ENCODE results near the gene PCDHB8.
"Not testable (repeated sequence)": the region's sequence is repeated elsewhere in the genome, so short reads cannot be mapped to it uniquely, and the experiment has no call there.

PCDHB8 gene

DNA sequence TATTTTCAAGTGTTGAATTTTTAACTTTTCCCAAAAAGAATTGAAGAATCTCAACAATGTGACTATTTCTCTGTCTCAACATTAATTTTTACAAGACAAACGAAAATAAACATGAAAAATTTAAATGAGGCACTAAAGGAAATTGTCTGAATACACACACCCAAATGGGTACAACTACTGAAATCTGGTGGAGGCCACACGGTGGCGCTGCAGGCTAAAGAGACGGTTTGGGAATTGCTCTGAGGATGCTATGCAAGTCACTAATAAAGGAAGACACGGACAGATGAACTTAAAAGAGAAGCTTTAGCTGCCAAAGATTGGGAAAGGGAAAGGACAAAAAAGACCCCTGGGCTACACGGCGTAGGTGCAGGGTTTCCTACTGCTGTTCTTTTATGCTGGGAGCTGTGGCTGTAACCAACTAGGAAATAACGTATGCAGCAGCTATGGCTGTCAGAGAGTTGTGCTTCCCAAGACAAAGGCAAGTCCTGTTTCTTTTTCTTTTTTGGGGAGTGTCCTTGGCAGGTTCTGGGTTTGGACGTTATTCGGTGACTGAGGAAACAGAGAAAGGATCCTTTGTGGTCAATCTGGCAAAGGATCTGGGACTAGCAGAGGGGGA lies 14.6 kb downstream of the PCDHB8 start, which contains the start of gene PCDHB10:
Gene PCDHB10, plus strand, starts transcription at position 244 of the 616 bp plus-strand sequence. Its CDS starts 200 bp downstream, at position 444.
- no peak for TF ChIP-seq GATA2 (IDR thresholded peaks at IDR 0.05; ENCODE audit: low read depth, low read length)
- TF ChIP-seq GATA3 (IDR thresholded peaks at IDR 0.05; ENCODE audit: low read depth, low read length) = no peak

DNA sequence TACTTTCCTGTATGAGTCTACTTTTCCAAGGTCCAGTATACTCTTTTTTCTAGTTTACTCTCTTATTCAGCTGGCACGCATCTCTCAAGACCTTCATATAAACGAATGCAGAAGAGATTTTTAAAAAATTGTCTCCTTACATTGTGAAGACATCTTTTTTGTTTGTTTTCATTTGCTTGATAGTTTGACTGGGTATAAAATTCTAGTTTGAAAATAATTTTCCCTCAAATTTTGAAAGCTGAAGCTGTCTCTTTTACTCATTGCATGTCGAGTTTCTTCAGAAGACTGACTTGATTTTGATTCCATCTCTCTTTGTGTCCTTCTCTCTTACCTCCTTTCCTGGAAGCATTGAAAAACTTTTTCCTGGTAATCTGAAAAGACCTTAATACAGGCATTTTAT lies 18.8 kb downstream of the PCDHB8 start:
- no peak for TF ChIP-seq GATA2 (IDR thresholded peaks at IDR 0.05; ENCODE audit: low read depth, low read length)
- no peak for TF ChIP-seq GATA3 (IDR thresholded peaks at IDR 0.05; ENCODE audit: low read depth, low read length)

DNA sequence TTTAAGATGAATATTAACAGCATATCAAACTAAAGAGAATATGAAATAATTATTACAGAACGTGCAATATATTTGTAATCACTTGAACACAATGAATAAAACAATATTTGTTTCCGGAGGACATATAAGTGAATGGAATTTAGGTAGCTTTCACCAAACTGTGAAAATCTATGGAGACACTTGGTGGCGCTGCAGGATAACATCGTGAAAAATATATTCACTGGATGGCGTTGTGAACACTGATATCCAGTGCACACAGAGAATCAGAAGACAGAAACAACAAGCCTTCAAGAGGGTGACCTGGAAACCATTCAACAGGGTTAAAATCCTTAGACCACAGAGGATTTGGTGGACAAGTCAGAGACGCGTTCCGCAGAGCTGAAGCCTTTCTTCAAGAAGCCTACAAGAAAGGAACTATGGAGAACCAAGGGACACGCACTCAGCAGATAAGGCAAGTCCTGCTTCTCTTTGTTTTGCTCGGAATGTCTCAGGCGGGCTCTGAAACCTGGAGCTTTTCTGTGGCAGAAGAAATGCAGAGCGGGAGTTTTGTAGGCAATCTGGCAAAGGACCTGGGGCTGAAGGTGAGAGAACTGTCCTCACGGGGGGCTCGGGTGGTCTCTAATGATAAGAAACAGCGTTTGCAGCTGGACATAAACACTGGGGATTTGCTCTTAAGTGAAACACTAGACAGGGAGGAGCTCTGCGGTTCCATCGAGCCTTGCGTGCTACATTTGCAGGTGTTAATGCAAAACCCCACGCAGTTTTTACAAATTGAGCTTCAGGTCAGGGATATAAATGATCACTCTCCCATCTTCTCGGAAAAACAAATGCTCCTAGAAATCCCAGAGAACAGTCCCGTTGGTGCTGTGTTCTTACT lies 22.0 kb downstream of the PCDHB8 start, which contains the start of gene PCDHB11:
Gene PCDHB11, plus strand, starts transcription at position 269 of the 877 bp plus-strand sequence. Its CDS starts 148 bp downstream, at position 417.
- no peak for TF ChIP-seq GATA3 (IDR thresholded peaks at IDR 0.05; ENCODE audit: low read depth, low read length)
- TF ChIP-seq GATA2 (IDR thresholded peaks at IDR 0.05; ENCODE audit: low read depth, low read length) = no peak

DNA sequence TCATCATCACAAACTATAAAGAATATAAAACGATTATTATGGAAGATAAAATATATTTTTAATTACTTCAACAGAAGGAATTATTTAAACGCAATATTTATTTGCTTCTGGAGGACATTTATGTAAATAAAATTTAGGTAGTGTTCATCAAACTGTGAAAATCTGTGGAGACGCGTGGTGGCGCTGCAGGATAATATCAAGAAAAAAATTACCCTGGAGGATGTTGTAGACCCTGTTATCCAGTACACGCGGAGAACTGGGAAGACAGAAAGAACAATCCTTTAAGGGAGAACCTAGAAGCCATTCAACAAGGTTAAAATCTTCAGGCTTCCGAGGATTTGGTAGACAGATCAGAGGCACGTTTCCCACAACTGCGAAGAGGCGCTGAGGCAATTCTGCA lies 30.9 kb downstream of the PCDHB8 start, which contains the start of gene PCDHB12:
Gene PCDHB12, plus strand, starts transcription at position 242 of the 400 bp plus-strand sequence. CDS start 189 bp downstream, outside the sequence.
- TF ChIP-seq GATA3 (IDR thresholded peaks at IDR 0.05; ENCODE audit: low read depth, low read length) = no peak
- no peak for TF ChIP-seq GATA2 (IDR thresholded peaks at IDR 0.05; ENCODE audit: low read depth, low read length)

DNA sequence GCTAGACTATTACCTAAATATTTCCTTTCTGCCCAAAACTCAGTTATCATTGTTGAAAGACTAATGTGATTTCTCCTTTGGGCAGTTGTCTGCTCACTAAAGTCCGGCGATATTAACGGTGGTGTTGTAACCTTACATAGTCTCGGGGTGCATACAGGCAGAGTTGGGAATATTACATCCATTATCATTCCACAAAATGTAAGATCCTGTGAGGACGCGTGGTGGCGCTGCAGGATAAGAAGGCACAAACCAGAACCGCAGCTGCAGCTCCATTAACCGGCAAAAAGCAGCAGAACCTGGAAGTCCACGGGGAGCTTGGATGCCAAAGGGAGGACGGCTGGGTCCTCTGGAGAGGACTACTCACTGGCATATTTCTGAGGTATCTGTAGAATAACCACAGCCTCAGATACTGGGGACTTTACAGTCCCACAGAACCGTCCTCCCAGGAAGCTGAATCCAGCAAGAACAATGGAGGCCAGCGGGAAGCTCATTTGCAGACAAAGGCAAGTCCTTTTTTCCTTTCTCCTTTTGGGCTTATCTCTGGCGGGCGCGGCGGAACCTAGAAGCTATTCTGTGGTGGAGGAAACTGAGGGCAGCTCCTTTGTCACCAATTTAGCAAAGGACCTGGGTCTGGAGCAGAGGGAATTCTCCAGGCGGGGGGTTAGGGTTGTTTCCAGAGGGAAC lies 36.2 kb downstream of the PCDHB8 start, which contains the start of gene PCDHB13:
Gene PCDHB13, plus strand, starts transcription at position 264 of the 684 bp plus-strand sequence. Its CDS starts 205 bp downstream, at position 469.
- not testable (repeated sequence) for TF ChIP-seq GATA2, GATA3 (IDR thresholded peaks at IDR 0.05; ENCODE audit: low read depth, low read length)

DNA sequence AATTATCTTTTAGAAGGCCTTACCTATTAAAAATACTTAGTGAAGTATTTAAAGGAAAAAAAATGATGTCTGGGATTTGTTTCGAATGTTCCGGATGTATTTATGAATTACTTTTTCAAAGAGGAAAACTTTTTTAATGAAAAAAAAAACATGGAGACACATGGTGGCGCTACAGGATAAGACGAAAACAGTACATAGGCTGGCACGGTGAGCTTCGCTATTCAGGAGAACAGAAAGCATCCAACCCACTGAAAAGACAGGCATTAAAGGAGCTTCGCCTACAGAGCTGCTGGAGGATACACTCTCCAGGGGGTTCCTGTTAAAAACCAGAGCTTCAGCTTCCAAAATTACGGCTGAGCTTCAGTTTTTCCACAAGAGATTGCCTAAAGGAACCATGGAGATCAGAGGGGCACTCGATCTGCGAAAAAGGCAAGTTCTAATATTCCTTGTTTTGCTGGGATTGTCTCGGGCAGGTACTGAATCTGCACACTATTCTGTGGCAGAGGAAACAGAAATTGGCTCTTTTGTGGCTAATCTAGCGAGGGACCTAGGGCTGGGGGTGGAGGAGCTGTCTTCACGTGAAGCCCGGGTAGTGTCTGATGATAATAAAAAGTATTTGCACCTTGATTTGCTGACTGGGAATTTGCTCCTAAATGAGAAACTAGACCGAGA lies 45.7 kb downstream of the PCDHB8 start, which contains the start of gene PCDHB14:
Gene PCDHB14, plus strand, starts transcription at position 232 of the 672 bp plus-strand sequence. Its CDS starts 163 bp downstream, at position 395.
- TF ChIP-seq GATA2 (IDR thresholded peaks at IDR 0.05; ENCODE audit: low read depth, low read length) (no peak), GATA3 (IDR thresholded peaks at IDR 0.05; ENCODE audit: low read depth, low read length) (no peak)

Measured in SH-SY5Y (cell line).